HepG2 (cell line): ENCODE measurements around the gene MVP. TPM values are rescaled to one million over a fixed set of nuclear protein-coding genes. Genes with fewer than 3 reads are reported as not detected.
A peak's percentile ranks its signal among the peaks of the same experiment; 100 is the strongest.

Source experiments
- CHD4 ChIP-seq: fragments of 200-600 bp; sonication (generic); IDR thresholded peaks from 2 replicates; pipeline ENCODE4 v1.7.0; 2017; ENCODE audit warnings: mild to moderate bottlenecking, low read length, borderline replicate concordance
- FOSL2 ChIP-seq: sonication (generic); formaldehyde crosslinking; IDR thresholded peaks from 2 replicates; pipeline ENCODE4 v1.4.0; 2020; ENCODE audit warnings: missing genetic modification reagents
- SKI ChIP-seq: fragments of 450-650 bp; IDR thresholded peaks from one replicate; pipeline ENCODE4 v1.6.1; 2018; ENCODE audit warnings: mild to moderate bottlenecking; ENCODE audit not compliant: partially characterized antibody
- ZBTB8A ChIP-seq: sonication (generic); formaldehyde crosslinking; IDR thresholded peaks from 2 replicates; pipeline ENCODE4 v1.4.0; 2020; ENCODE audit warnings: mild to moderate bottlenecking, low read depth, missing genetic modification reagents, borderline replicate concordance
- ZNF30 ChIP-seq: sonication (generic); formaldehyde crosslinking; IDR thresholded peaks from 2 replicates; pipeline ENCODE4 v1.5.0; 2020; ENCODE audit warnings: mild to moderate bottlenecking, missing genetic modification reagents
- ZNF446 ChIP-seq: sonication (generic); formaldehyde crosslinking; IDR thresholded peaks from 2 replicates; pipeline ENCODE4 v1.5.0; 2020; ENCODE audit warnings: mild to moderate bottlenecking, missing genetic modification reagents
- ZNF589 ChIP-seq: sonication (generic); formaldehyde crosslinking; conservative IDR thresholded peaks from 2 replicates; pipeline ENCODE4 v1.8.0; 2022; ENCODE audit warnings: mild to moderate bottlenecking, moderate library complexity, missing genetic modification reagents
- polyA plus RNA-seq, 8 experiments: library from polyadenylated mRNA; depleted of rRNA in 3 of 8; stranded (reverse) in 7 of 8; unstranded in 1 of 8; fragments of >200 nt; fragmentation: Illumina TruSeq in 4 of 8; extraction: Trizol in 4 of 8; gene quantifications; 2 replicates each; pipeline versions ENCODE4 v1.2.1 to v1.2.3, GENCODE V29; 2011 to 2016; ENCODE audit warnings: low read depth in 4 of 8, missing spikeins in 1 of 8, mixed read lengths in 1 of 8; ENCODE audit not compliant: insufficient read depth in 1 of 8
- total RNA-seq, 5 experiments: library from RNA; depleted of rRNA; stranded (reverse); fragments of >200 nt; fragmentation: Illumina TruSeq; extraction: Trizol; gene quantifications; 2 replicates each; pipeline ENCODE4 v1.2.3, GENCODE V29; 2016; ENCODE audit warnings: low read depth in 1 of 5
- TF ChIP-seq, protein P1 (sequence below): sonication (generic); formaldehyde crosslinking; IDR thresholded peaks from 2 replicates; pipeline ENCODE4 v1.5.0; 2020; ENCODE audit warnings: mild to moderate bottlenecking, missing genetic modification reagents
- TF ChIP-seq, protein P2 (sequence below): sonication (generic); formaldehyde crosslinking; conservative IDR thresholded peaks from 2 replicates; pipeline ENCODE4 v1.4.0; 2020; ENCODE audit warnings: missing genetic modification reagents

MVP gene
- total and polyA plus RNA-seq, 2 of the 13 experiments (the other 11 are each of a cell fraction or from before 2014, with no cell fraction given) = 22.9 to 43.5 TPM

DNA sequence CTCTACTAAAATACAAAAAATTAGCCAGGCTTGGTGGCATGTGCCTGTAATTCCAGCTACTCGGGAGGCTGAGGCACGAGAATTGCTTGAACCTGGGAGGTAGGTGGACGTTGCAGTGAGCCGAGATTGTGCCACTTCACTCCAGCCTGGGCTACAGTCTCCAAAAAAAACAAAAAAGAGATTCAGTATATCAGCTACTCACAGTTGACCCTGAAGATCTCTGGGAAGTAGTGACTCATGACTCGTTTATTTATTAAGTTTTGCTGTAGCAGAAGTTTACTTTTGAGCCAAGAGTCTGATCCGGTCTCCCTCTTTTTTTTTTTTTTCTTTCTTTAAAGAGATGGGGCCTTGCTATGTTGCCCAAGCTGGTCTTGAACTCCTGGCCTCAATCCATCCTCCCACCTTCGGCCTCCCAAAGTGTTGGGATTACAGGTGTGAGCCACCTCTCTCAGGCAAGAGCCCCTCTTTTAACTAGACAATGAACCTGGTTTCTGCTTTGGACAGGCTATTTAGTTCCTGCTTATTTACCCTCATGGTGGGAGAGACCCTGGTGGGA lies 4.4 kb downstream of the MVP start (continued):
- TF ChIP-seq, protein P1, sequence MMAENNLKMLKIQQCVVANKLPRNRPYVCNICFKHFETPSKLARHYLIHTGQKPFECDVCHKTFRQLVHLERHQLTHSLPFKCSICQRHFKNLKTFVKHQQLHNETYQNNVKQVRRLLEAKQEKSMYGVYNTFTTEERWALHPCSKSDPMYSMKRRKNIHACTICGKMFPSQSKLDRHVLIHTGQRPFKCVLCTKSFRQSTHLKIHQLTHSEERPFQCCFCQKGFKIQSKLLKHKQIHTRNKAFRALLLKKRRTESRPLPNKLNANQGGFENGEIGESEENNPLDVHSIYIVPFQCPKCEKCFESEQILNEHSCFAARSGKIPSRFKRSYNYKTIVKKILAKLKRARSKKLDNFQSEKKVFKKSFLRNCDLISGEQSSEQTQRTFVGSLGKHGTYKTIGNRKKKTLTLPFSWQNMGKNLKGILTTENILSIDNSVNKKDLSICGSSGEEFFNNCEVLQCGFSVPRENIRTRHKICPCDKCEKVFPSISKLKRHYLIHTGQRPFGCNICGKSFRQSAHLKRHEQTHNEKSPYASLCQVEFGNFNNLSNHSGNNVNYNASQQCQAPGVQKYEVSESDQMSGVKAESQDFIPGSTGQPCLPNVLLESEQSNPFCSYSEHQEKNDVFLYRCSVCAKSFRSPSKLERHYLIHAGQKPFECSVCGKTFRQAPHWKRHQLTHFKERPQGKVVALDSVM (CRISPR knock-in tag) = peak; percentile 41
- TF ChIP-seq SKI = no peak
- no peak for TF ChIP-seq ZNF446 (CRISPR knock-in tag)
- TF ChIP-seq, protein P2, sequence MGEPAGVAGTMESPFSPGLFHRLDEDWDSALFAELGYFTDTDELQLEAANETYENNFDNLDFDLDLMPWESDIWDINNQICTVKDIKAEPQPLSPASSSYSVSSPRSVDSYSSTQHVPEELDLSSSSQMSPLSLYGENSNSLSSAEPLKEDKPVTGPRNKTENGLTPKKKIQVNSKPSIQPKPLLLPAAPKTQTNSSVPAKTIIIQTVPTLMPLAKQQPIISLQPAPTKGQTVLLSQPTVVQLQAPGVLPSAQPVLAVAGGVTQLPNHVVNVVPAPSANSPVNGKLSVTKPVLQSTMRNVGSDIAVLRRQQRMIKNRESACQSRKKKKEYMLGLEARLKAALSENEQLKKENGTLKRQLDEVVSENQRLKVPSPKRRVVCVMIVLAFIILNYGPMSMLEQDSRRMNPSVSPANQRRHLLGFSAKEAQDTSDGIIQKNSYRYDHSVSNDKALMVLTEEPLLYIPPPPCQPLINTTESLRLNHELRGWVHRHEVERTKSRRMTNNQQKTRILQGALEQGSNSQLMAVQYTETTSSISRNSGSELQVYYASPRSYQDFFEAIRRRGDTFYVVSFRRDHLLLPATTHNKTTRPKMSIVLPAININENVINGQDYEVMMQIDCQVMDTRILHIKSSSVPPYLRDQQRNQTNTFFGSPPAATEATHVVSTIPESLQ (CRISPR knock-in tag) = no peak
- TF ChIP-seq CHD4 = no peak
- TF ChIP-seq FOSL2 (CRISPR knock-in tag) = peak; percentile 22; the same call in 1 of the 2 replicates
- TF ChIP-seq ZBTB8A (CRISPR knock-in tag) = no peak
- no peak for TF ChIP-seq ZNF30 (CRISPR knock-in tag)
- TF ChIP-seq ZNF589 (CRISPR knock-in tag) = no peak
